HEK293 (cell line): ENCODE measurements around the gene LAMTOR4.

Experiments
- GFI1B ChIP-seq: fragments of 450-650 bp; formaldehyde crosslinking; IDR thresholded peaks from 2 replicates; pipeline ENCODE4 v1.5.1; 2016; ENCODE audit warnings: missing biosample characterization, missing genetic modification characterization
- IKZF3 ChIP-seq: fragments of 450-650 bp; IDR thresholded peaks from 2 replicates; pipeline ENCODE4 v1.5.0; 2018; ENCODE audit warnings: missing biosample characterization, mild to moderate bottlenecking, missing genetic modification characterization, moderate library complexity
- KLF17 ChIP-seq: fragments of 450-650 bp; formaldehyde crosslinking; IDR thresholded peaks from 2 replicates; pipeline ENCODE4 v1.5.1; 2016; ENCODE audit warnings: missing biosample characterization, missing genetic modification characterization
- PRDM1 ChIP-seq: fragments of 450-650 bp; formaldehyde crosslinking; IDR thresholded peaks from 2 replicates; pipeline ENCODE4; 2016; ENCODE audit warnings: missing biosample characterization, missing genetic modification characterization
- SP7 ChIP-seq: fragments of 450-650 bp; formaldehyde crosslinking; IDR thresholded peaks from 2 replicates; pipeline ENCODE4 v1.5.1; 2016; ENCODE audit warnings: missing biosample characterization, missing genetic modification characterization
- ZBTB11 ChIP-seq: fragments of 450-650 bp; formaldehyde crosslinking; conservative IDR thresholded peaks from 2 replicates; pipeline ENCODE4 v1.5.1; 2016; ENCODE audit warnings: low read depth, missing biosample characterization, missing genetic modification characterization
- ZBTB21 ChIP-seq: fragments of 450-650 bp; formaldehyde crosslinking; IDR thresholded peaks from 2 replicates; pipeline ENCODE4 v1.5.1; 2017; ENCODE audit warnings: missing biosample characterization, missing genetic modification characterization
- ZBTB26 ChIP-seq: fragments of 450-650 bp; formaldehyde crosslinking; optimal IDR thresholded peaks from 2 replicates; pipeline ENCODE3; 2016; ENCODE audit warnings: missing biosample characterization, mild to moderate bottlenecking, missing genetic modification characterization
- ZNF10 ChIP-seq: fragments of 450-650 bp; formaldehyde crosslinking; IDR thresholded peaks from 2 replicates; pipeline ENCODE4 v1.5.1; 2017; ENCODE audit warnings: missing biosample characterization, missing genetic modification characterization
- ZNF112 ChIP-seq: fragments of 450-650 bp; formaldehyde crosslinking; IDR thresholded peaks from 2 replicates; pipeline ENCODE4 v1.5.0; 2017; ENCODE audit warnings: missing biosample characterization, missing genetic modification characterization
- ZNF114 ChIP-seq: fragments of 450-650 bp; formaldehyde crosslinking; IDR thresholded peaks from 2 replicates; pipeline ENCODE4 v1.5.0; 2017; ENCODE audit warnings: missing biosample characterization, missing genetic modification characterization
- ZNF146 ChIP-seq: fragments of 450-650 bp; formaldehyde crosslinking; IDR thresholded peaks from 2 replicates; pipeline ENCODE4 v1.5.1; 2016; ENCODE audit warnings: missing biosample characterization, missing genetic modification characterization
- ZNF16 ChIP-seq: fragments of 450-650 bp; formaldehyde crosslinking; IDR thresholded peaks from 2 replicates; pipeline ENCODE4 v1.5.1; 2016; ENCODE audit warnings: low read depth, missing biosample characterization, missing genetic modification characterization
- ZNF174 ChIP-seq: fragments of 450-650 bp; formaldehyde crosslinking; IDR thresholded peaks from 2 replicates; pipeline ENCODE4 v1.5.0; 2017; ENCODE audit warnings: missing biosample characterization, mild to moderate bottlenecking, missing genetic modification characterization
- ZNF18 ChIP-seq: fragments of 450-650 bp; formaldehyde crosslinking; IDR thresholded peaks from 2 replicates; pipeline ENCODE4 v1.5.1; 2016; ENCODE audit warnings: missing biosample characterization, missing genetic modification characterization
- ZNF184 ChIP-seq: fragments of 450-650 bp; IDR thresholded peaks from 2 replicates; pipeline ENCODE4 v1.5.1; 2018; ENCODE audit warnings: missing biosample characterization, mild to moderate bottlenecking, missing genetic modification characterization
- ZNF26 ChIP-seq: fragments of 450-650 bp; formaldehyde crosslinking; IDR thresholded peaks from 2 replicates; pipeline ENCODE4 v1.5.1; 2016; ENCODE audit warnings: missing biosample characterization, missing genetic modification characterization
- ZNF274 ChIP-seq, 2 experiments: fragments of 200-500 bp in 1 of 2; fragments of 450-650 bp in 1 of 2; sonication (Bioruptor generic) in 1 of 2; formaldehyde crosslinking in 1 of 2; IDR thresholded peaks; 2 replicates each; pipeline versions ENCODE4 v1.5.1 to v1.6.1; 2014 to 2016; ENCODE audit warnings: borderline replicate concordance in 1 of 2, inconsistent platforms in 1 of 2, low read length in 1 of 2, missing biosample characterization in 1 of 2, missing genetic modification characterization in 1 of 2
- ZNF292 ChIP-seq: fragments of 450-650 bp; formaldehyde crosslinking; IDR thresholded peaks from 2 replicates; pipeline ENCODE4 v1.5.1; 2016; ENCODE audit warnings: low read depth, missing biosample characterization, missing genetic modification characterization, borderline replicate concordance
- ZNF354C ChIP-seq: fragments of 450-650 bp; formaldehyde crosslinking; IDR thresholded peaks from 2 replicates; pipeline ENCODE4 v1.5.1; 2016; ENCODE audit warnings: missing biosample characterization, missing genetic modification characterization, low read depth, borderline replicate concordance
- ZNF37A ChIP-seq: fragments of 450-650 bp; IDR thresholded peaks from 2 replicates; pipeline ENCODE4 v1.5.1; 2018; ENCODE audit warnings: missing biosample characterization, missing genetic modification characterization
- ZNF391 ChIP-seq: fragments of 450-650 bp; formaldehyde crosslinking; IDR thresholded peaks from 2 replicates; pipeline ENCODE4 v1.5.1; 2016; ENCODE audit warnings: low read depth, missing biosample characterization, missing genetic modification characterization, borderline replicate concordance
- ZNF549 ChIP-seq: fragments of 450-650 bp; IDR thresholded peaks from 2 replicates; pipeline ENCODE4 v1.5.1; 2018; ENCODE audit warnings: missing biosample characterization, missing genetic modification characterization, mild to moderate bottlenecking, inconsistent platforms, moderate library complexity
- ZNF580 ChIP-seq: fragments of 450-650 bp; formaldehyde crosslinking; IDR thresholded peaks from 2 replicates; pipeline ENCODE4 v1.5.1; 2016; ENCODE audit warnings: missing biosample characterization, missing genetic modification characterization
- ZNF621 ChIP-seq: fragments of 450-650 bp; formaldehyde crosslinking; IDR thresholded peaks from 2 replicates; pipeline ENCODE4 v1.5.1; 2017; ENCODE audit warnings: missing biosample characterization, missing genetic modification characterization
- ZNF645 ChIP-seq: fragments of 450-650 bp; formaldehyde crosslinking; IDR thresholded peaks from 2 replicates; pipeline ENCODE4; 2016; ENCODE audit warnings: missing biosample characterization, missing genetic modification characterization
- ZNF704 ChIP-seq: fragments of 450-650 bp; formaldehyde crosslinking; IDR thresholded peaks from 2 replicates; pipeline ENCODE4 v1.5.1; 2016; ENCODE audit warnings: missing biosample characterization, missing genetic modification characterization

The LAMTOR4 gene

GRCh38 chr7:100119072-100119969 lies 29.4 kb upstream of the LAMTOR4 start, which contains the start of the genes CNPY4 and TAF6 (continued):
- TF ChIP-seq ZNF112 (tag by site-specific recombination) = no peak
- TF ChIP-seq ZNF274 (IDR thresholded peaks at IDR 0.05; ENCODE audit: low read length) = no peak
- no peak for TF ChIP-seq ZNF274 (tag by site-specific recombination; IDR thresholded peaks at IDR 0.05; ENCODE audit: borderline replicate concordance)
- peak; percentile 45 for TF ChIP-seq ZBTB11
- no peak for TF ChIP-seq ZNF37A
- TF ChIP-seq ZNF18 (tag by site-specific recombination) = 0 out of 2 replicates have a peak, but pooled peaks have one; percentile 16
- peak; percentile 69; the same call in 1 of the 2 replicates for TF ChIP-seq ZNF391 (tag by site-specific recombination)
- TF ChIP-seq ZNF10 (tag by site-specific recombination) = no peak
- TF ChIP-seq ZNF146 = peak; percentile 18; the same call in 1 of the 2 replicates
- TF ChIP-seq ZNF549 (tag by site-specific recombination) = no peak
- TF ChIP-seq ZNF292 (tag by site-specific recombination) = no peak
- TF ChIP-seq ZNF704 (tag by site-specific recombination) = no peak
- no peak for TF ChIP-seq ZNF16 (tag by site-specific recombination)
- no peak for TF ChIP-seq ZNF174
- TF ChIP-seq PRDM1 (tag by site-specific recombination) = no peak
- no peak for TF ChIP-seq ZNF26 (tag by site-specific recombination)
- no peak for TF ChIP-seq GFI1B (tag by site-specific recombination)
- no peak for TF ChIP-seq IKZF3 (tag by site-specific recombination)
- peak; percentile 20 for TF ChIP-seq ZBTB26 (tag by site-specific recombination)
- TF ChIP-seq ZNF354C (tag by site-specific recombination) = no peak
- no peak for TF ChIP-seq ZNF114 (tag by site-specific recombination)
- TF ChIP-seq SP7 (tag by site-specific recombination) = peak; percentile 79
- peak; percentile 42 for TF ChIP-seq ZNF580 (tag by site-specific recombination)
- TF ChIP-seq ZBTB21 (tag by site-specific recombination) = peak; percentile 33; the same call in 1 of the 2 replicates
- TF ChIP-seq KLF17 = peak; percentile 72; the same call in 1 of the 2 replicates
- no peak for TF ChIP-seq ZNF645
- TF ChIP-seq ZNF184 (tag by site-specific recombination) = no peak
- no peak for TF ChIP-seq ZNF621 (tag by site-specific recombination)
